Suprapubic skin (tissue), 4 donors: ENCODE data around the gene ALOX15B.

Source experiments
- POLR2A ChIP-seq, 2 donors: fragments of 450-650 bp; IDR thresholded peaks; one replicate each; pipeline ENCODE4 v1.6.1; 2017; ENCODE audit warnings: antibody characterized with exemption in 2 of 2, mild to moderate bottlenecking in 2 of 2, moderate library complexity in 2 of 2
- POLR2AphosphoS5 ChIP-seq, 3 donors: sonication (generic); formaldehyde crosslinking; IDR thresholded peaks; one replicate each; pipeline ENCODE4 v1.6.1; 2017; ENCODE audit warnings: antibody characterized with exemption in 3 of 3
- TF ChIP-seq, protein P1 (sequence below), 2 donors: fragments of 200-600 bp in 1 of 2; fragments of 450-650 bp in 1 of 2; sonication (generic) in 1 of 2; IDR thresholded peaks; one replicate each; pipeline ENCODE4 v1.5.1; 2016 to 2019; ENCODE audit warnings: antibody characterized with exemption in 2 of 2, mild to moderate bottlenecking in 1 of 2, moderate library complexity in 1 of 2

DNA sequence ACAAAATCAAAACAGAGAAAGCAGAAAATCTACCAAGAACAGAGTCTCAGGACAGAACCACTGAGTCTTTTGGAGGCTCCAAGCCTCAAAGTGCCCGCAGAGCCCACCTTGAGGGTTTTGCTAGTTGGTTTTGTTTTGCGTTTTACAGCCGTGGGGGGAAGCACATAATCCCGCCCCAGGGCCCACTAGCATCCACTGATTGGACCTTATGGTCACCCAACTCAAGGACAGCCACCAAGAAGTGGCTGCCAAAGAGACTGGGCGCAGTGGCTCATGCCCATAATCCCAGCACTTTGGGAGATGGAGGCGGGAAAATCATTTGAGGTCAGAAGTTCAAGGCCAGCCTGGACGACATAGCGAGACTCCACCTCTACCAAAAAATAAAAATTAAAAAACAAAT is 9.9 kb downstream of the ALOX15B start:
- TF ChIP-seq POLR2AphosphoS5 (IDR thresholded peaks at IDR 0.05): no peak
- TF ChIP-seq, protein P1, sequence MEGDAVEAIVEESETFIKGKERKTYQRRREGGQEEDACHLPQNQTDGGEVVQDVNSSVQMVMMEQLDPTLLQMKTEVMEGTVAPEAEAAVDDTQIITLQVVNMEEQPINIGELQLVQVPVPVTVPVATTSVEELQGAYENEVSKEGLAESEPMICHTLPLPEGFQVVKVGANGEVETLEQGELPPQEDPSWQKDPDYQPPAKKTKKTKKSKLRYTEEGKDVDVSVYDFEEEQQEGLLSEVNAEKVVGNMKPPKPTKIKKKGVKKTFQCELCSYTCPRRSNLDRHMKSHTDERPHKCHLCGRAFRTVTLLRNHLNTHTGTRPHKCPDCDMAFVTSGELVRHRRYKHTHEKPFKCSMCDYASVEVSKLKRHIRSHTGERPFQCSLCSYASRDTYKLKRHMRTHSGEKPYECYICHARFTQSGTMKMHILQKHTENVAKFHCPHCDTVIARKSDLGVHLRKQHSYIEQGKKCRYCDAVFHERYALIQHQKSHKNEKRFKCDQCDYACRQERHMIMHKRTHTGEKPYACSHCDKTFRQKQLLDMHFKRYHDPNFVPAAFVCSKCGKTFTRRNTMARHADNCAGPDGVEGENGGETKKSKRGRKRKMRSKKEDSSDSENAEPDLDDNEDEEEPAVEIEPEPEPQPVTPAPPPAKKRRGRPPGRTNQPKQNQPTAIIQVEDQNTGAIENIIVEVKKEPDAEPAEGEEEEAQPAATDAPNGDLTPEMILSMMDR (IDR thresholded peaks at IDR 0.05): no peak
- no peak for TF ChIP-seq POLR2A (IDR thresholded peaks at IDR 0.05)
